ENCODE data around the gene GPR87.

GPR87 gene

GRCh38 chr3:151327571-151328198 lies 11.1 kb upstream of the GPR87 start:
- H3K4me1 Mint-ChIP-seq = peaks cover 9% of the 10 kb centered on the region
- no peak overlapping the region for H3K4me3 Mint-ChIP-seq
- no peak overlapping the region for H3K27ac Mint-ChIP-seq
- ATAC-seq = no peak
- H3K27me3 Mint-ChIP-seq = peaks cover 32% of the 10 kb centered on the region
- DNase-seq = no peak
- peaks cover 0 to 4% of the 10 kb centered on the region in 2 donors for H3K9me3 Mint-ChIP-seq

GRCh38 chr3:151322511-151322910 lies 5.9 kb upstream of the GPR87 start:
- peak overlapping the region in 1 of 2 donors; percentile 2 for H3K27ac Mint-ChIP-seq
- peaks cover 6% of the 10 kb centered on the region for H3K4me1 Mint-ChIP-seq
- ATAC-seq = no peak

GRCh38 chr3:151321526-151321925 lies 4.9 kb upstream of the GPR87 start:
- H3K27me3 Mint-ChIP-seq = peaks cover 17% of the 10 kb centered on the region
- no peak for DNase-seq
- no peak overlapping the region for H3K4me3 Mint-ChIP-seq
- peaks cover 10% of the 10 kb centered on the region for H3K4me1 Mint-ChIP-seq
- H3K27ac Mint-ChIP-seq = no peak overlapping the region
- H3K9me3 Mint-ChIP-seq = peaks cover 0 to 4% of the 10 kb centered on the region in 2 donors
- no peak for ATAC-seq

More at GRCh38 chr3:151322511-151322910, 5.9 kb upstream of the GPR87 start:
- DNase-seq = no peak
- H3K9me3 Mint-ChIP-seq = peaks cover 0 to 4% of the 10 kb centered on the region in 2 donors
- no peak overlapping the region for H3K4me3 Mint-ChIP-seq
- peaks cover 18% of the 10 kb centered on the region for H3K27me3 Mint-ChIP-seq

- no peak for ATAC-seq
- no peak for DNase-seq
- Mint-ChIP-seq H3K9me3 (peaks cover 0 to 4% of the 10 kb centered on the region in 2 donors), H3K27ac (no peak overlapping the region), H3K4me3 (no peak overlapping the region), H3K27me3 (peaks cover 13% of the 10 kb centered on the region), H3K4me1 (peaks cover 11% of the 10 kb centered on the region)
Measured at GRCh38 chr3:151320131-151320530, 3.5 kb upstream of the GPR87 start.

GRCh38 chr3:151319628-151320027 lies 3.0 kb upstream of the GPR87 start:
- Mint-ChIP-seq H3K27ac (no peak overlapping the region), H3K4me1 (peaks cover 11% of the 10 kb centered on the region)

GRCh38 chr3:151318991-151319390 lies 2.4 kb upstream of the GPR87 start:
- peaks cover 17% of the 10 kb centered on the region for H3K27me3 Mint-ChIP-seq
- ATAC-seq (no peak), DNase-seq (no peak)
- no peak overlapping the region for H3K4me3 Mint-ChIP-seq
- H3K27ac Mint-ChIP-seq = no peak overlapping the region
- H3K9me3 Mint-ChIP-seq = peaks cover 0 to 4% of the 10 kb centered on the region in 2 donors
- peaks cover 11% of the 10 kb centered on the region for H3K4me1 Mint-ChIP-seq

More at GRCh38 chr3:151319628-151320027, 3.0 kb upstream of the GPR87 start:
- Mint-ChIP-seq H3K4me3 (no peak overlapping the region), H3K27me3 (peaks cover 17% of the 10 kb centered on the region), H3K9me3 (peaks cover 0 to 4% of the 10 kb centered on the region in 2 donors)
- ATAC-seq = no peak
- no peak for DNase-seq

- Mint-ChIP-seq H3K4me3 (no peak overlapping the region), H3K4me1 (peaks cover 11% of the 10 kb centered on the region), H3K27ac (no peak overlapping the region), H3K9me3 (peaks cover 0 to 4% of the 10 kb centered on the region in 2 donors), H3K27me3 (peaks cover 10% of the 10 kb centered on the region)
- DNase-seq (no peak), ATAC-seq (no peak)
Measured at GRCh38 chr3:151318313-151318712, 1.7 kb upstream of the GPR87 start.

GRCh38 chr3:151315846-151316245 lies 774 bp downstream of the GPR87 start:
- DNase-seq (no peak), ATAC-seq (no peak)
- Mint-ChIP-seq H3K27ac (no peak overlapping the region), H3K4me1 (peaks cover 5% of the 10 kb centered on the region), H3K4me3 (peak overlapping the region in 1 of 2 donors; percentile 65), H3K9me3 (no peaks in the 10 kb centered on the region), H3K27me3 (peaks cover 7% of the 10 kb centered on the region)

- Mint-ChIP-seq H3K9me3 (no peaks in the 10 kb centered on the region), H3K27ac (no peak overlapping the region), H3K27me3 (peaks cover 7% of the 10 kb centered on the region), H3K4me1 (peaks cover 5% of the 10 kb centered on the region), H3K4me3 (no peak overlapping the region)
- DNase-seq (no peak), ATAC-seq (no peak)
Measured at GRCh38 chr3:151315136-151315535, 1.5 kb downstream of the GPR87 start.

GRCh38 chr3:151314593-151314992 lies 2.0 kb downstream of the GPR87 start:
- DNase-seq (no peak), ATAC-seq (no peak)
- Mint-ChIP-seq H3K4me3 (no peak overlapping the region), H3K9me3 (no peaks in the 10 kb centered on the region), H3K27me3 (peaks cover 7% of the 10 kb centered on the region), H3K27ac (no peak overlapping the region), H3K4me1 (peaks cover 5% of the 10 kb centered on the region)

GRCh38 chr3:151314137-151314536 lies 2.5 kb downstream of the GPR87 start:
- Mint-ChIP-seq H3K27ac (no peak overlapping the region), H3K4me3 (no peak overlapping the region), H3K9me3 (no peaks in the 10 kb centered on the region), H3K4me1 (peaks cover 5% of the 10 kb centered on the region), H3K27me3 (peaks cover 7% of the 10 kb centered on the region)
- ATAC-seq (no peak), DNase-seq (no peak)

GRCh38 chr3:151312972-151313371 lies 3.6 kb downstream of the GPR87 start:
- Mint-ChIP-seq H3K4me3 (no peak overlapping the region), H3K9me3 (no peaks in the 10 kb centered on the region), H3K27ac (no peak overlapping the region), H3K4me1 (peaks cover 5% of the 10 kb centered on the region), H3K27me3 (peaks cover 7% of the 10 kb centered on the region)
- DNase-seq (no peak), ATAC-seq (no peak)

GRCh38 chr3:151309566-151309965 lies 7.1 kb downstream of the GPR87 start:
- no peak for DNase-seq
- no peak for ATAC-seq
- peaks cover 31% of the 10 kb centered on the region for H3K4me1 Mint-ChIP-seq
- no peak overlapping the region for H3K27ac Mint-ChIP-seq
- no peak overlapping the region for H3K4me3 Mint-ChIP-seq
- H3K9me3 Mint-ChIP-seq = no peaks in the 10 kb centered on the region
- H3K27me3 Mint-ChIP-seq = no peaks in the 10 kb centered on the region

GRCh38 chr3:151307583-151308488 lies 8.8 kb downstream of the GPR87 start:
- peak; percentile 19 for ATAC-seq
- Mint-ChIP-seq H3K27ac (peak overlapping the region in 1 of 2 donors; percentile 1), H3K4me1 (peaks cover 37% of the 10 kb centered on the region), H3K27me3 (peaks cover 9% of the 10 kb centered on the region), H3K9me3 (no peaks in the 10 kb centered on the region), H3K4me3 (no peak overlapping the region)
- DNase-seq = no peak

- Mint-ChIP-seq H3K4me3 (no peak overlapping the region), H3K27me3 (peaks cover 13% of the 10 kb centered on the region), H3K27ac (peak overlapping the region in 1 of 2 donors; percentile 6), H3K4me1 (peaks cover 37% of the 10 kb centered on the region), H3K9me3 (no peaks in the 10 kb centered on the region)
- ATAC-seq = no peak
- DNase-seq = no peak
Measured at GRCh38 chr3:151307131-151307530, 9.5 kb downstream of the GPR87 start.

Data from stimulated activated naive CD8-positive, alpha-beta T cell treated with anti-CD3 and anti-CD28 coated beads, Interleukin-15, amount 100 ng/mL, for 72 hours (primary cell).